Activated CD4-positive, alpha-beta T cell treated with anti-CD3 and anti-CD28 coated beads, Interleukin-2, amount 50 U/mL, for 24 hours (primary cell): ENCODE data around the gene CAMKK2.
"Not testable (repeated sequence)": the region's sequence is repeated elsewhere in the genome, so short reads cannot be mapped to it uniquely, and the experiment has no call there.

ENCODE experiments used
- DNase-seq, 2 donors: peaks; one replicate each; pipeline ENCODE4 v3.0.0-alpha.2; 2020; ENCODE audit warnings: low read depth in 1 of 2, low spot score in 1 of 2

CAMKK2 gene

DNA sequence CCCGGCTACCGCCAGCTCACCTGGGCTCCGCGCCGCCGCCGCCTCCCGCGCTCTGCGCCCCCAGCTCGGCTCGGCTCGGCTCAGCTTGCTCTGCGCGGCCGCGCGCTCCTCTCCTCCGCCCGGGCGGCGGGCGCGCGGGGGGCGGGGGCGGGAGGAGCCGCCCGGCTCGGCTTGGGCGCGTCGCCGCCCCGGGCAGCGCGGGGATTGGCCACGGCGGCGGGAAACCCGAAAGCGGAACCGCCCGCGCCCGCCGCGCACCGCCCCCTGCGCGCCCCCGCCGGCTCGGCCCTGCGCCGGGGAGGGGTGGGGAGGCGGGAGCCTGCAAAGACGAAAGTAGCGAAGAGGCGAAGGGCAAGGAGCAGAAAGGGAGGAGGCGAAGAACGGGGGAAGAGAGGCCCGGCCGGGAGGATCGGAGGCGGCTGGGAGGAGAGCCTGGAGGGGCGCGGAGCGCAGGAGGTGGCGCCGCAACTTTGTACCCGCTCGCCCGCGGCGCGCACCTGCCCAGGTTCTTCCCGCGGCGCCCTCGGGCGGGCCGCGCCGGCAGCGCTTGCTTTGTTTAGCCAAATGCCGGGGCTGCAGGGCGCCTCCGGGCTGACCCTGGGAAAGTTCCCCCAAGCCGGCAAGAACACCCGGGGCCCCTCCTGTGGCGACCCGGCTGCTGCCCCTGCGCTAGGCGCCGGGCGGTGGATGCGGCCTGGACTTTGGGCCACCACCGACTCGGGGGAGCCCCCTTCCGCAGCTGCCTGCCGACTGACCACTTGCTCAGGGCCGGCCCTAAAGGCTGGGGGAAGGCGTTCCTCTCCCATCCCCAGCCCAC, at the start of gene CAMKK2:
Gene CAMKK2 (minus strand): TSS at position 92 of the 817 bp plus-strand sequence. CDS start 22,183 bp downstream, outside the sequence.
- DNase-seq, result peak; percentile 70 to 76

DNA sequence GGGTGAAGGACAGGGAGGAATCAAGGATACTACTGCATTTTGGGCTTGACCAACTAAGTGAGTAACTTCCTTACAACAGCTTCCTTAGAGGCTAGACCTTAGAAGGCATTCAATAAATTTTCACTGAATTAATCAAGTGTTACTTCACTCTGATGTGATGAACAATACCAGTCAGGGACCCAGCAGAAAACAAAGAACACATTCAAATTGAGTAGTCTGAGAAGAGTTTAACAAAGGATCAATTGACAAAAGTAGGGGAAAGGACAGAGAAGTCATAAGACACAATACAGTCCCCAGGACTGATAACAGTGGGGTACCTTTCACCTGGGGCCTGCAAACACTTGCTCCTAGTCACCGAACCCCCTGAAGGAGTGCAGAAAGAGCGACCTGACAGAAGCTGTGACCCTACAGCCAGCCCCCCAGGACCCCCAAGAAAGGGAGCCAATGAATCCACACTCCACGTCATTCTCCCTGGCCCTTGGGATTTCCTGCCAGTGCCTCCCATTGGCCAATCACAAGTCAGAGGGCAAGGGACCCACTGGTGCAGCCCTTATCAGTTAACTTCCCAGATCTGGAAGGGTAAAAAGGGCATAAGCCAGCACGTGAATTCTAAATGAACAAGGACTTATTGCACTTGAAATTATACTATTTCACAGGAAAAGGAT, 48.8 kb upstream of the CAMKK2 start:
- DNase-seq, result no peak

DNA sequence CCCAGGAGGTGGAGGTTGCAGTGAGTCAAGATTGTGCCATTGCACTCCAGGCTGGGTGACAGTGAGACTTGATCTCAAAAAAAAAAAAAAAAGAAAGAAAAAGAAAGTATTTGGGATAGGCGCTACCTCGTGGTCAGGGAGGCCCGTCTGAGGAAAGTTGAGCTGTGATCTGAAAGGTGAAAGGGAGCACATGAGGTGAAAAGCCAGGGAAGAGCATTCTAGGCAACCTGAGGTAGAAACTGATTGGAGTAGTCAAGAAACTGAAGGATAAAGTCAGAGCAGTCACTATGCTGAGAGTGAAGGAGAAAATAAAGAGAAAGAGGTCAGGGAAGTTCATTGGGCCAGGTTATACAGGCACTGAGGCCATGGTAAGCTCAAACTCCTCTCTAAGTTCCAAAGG, 48.0 kb upstream of the CAMKK2 start:
- no peak for DNase-seq

DNA sequence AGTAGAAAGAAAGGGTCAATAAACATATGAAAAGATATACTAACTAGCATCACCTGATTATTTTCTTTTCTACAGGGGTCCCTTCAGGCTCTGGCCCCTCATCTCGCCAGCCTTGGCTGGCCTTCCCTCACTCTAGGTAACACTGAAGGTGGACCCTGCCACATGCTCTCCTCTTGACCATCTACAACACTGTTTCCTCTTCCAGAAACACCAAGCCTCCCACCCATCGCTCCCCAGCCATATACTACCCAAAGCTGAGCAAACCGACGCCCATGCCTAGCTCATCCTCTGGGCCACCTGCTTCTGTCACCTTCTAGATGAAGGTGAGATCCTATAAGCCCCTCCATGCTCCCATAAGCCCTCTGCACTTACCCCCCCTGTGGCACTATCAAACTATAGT, 40.9 kb upstream of the CAMKK2 start:
- no peak for DNase-seq

DNA sequence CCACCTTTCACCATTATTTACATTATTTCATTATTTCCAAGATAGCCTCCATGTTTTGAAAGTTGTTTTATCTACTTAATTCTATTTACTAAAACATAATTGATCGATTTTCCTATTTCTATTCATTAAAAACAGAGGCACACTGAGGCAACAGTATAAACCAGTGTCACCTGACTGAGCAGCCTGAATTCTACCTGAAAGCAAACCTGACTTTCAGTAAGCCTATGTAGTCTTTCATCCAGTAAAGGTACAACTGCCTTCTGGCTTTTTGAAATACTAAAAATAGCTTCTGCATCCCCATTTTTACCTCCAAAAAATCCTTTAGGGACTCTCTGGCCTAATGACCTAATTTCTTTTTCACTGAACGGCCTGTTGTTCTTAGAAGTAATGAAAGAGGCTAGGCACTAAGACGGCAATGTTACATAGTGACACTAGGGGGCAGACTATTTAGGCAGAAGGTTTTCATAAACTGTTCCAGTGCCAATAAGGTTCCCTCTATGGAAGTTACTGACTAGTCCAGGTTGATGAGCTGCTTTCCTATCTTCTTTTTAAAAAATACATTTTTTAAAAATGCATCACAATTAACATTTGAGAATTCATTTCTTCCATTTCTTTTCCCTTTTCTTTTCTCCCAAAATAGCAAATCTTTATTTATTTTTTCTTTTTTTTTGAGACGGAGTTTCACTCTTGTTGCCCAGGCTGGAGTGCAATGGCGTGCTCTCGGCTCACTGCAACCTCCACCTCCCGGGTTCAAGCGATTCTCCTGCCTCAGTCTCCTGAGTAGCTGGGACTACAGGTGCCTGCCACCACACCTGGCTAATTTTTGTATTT, 38.2 kb upstream of the CAMKK2 start:
- DNase-seq, result peak in 1 of 2 donors; percentile 26

DNA sequence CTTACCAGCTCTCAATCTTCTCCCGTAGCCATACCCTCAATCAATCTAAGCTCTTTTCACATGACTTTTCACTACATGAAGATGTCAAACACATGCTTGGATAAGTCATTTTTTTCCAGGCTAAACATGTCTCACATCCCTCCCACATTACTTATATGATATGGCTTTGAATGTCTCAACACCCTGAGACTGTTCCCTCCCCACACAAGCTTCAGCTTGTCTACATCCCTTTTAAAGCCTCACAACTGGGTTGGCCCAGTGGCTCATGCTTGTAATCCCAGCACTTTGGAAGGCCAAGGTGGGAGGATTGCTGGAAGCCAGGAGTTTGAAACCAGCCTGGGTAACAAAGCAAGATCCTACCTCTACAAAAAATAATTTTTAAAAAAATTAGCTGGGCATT, 37.2 kb upstream of the CAMKK2 start:
- no peak for DNase-seq

DNA sequence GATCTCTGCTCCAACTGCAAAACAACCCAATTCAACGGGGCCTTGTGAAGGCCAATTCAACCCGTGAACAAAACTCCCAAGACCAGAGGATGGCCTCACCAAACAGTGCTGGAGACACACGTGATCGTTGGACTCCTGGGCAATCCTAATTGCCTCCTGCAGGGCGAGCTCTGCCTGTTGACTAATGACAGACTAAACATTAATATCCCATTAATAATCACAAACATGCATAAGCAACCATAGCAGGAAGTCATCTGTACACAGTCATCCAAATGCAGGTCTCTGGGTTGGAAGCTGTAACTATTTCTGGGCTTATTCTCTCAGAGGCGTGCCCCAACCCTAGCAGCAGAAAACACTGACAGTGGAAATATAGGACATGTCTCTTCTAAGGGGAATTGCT, 34.7 kb upstream of the CAMKK2 start:
- no peak for DNase-seq

DNA sequence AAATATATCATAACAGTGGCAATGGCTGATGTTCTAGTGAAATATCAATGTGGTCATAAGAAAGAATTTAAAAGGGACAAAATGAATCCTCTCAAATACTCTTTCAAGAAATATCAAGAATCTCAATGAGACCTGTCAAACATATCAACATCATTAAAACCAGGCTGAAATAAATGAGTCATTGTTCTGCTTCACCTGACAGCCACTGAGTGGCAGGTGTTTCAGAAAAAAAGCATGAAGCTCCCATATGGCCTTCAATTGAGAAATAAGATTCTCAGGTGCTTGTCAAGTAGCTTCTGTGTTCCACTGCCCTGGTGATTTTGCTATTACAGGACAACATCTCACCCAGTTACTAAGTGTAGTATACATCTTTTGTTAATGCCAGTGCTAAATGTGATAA, 34.2 kb upstream of the CAMKK2 start:
- DNase-seq, result no peak

DNA sequence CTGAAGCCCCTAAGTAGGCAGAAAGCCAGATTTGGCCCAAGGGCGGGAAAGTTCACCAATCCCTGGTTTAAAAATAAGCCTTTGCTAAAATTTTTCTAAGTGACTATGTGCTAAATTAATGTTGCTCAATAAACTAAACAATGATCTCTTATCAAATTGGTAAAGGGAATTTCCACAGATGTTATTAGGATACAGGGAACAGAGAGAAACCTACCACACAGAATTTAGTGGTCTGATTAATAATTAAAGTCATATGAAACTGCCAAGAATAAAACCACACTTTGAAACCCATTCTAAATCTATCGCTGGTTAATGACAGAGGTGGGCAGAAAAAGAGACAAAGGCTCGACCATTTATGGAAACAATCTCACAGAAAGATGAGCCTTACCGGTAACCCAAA, 33.7 kb upstream of the CAMKK2 start:
- no peak for DNase-seq

DNA sequence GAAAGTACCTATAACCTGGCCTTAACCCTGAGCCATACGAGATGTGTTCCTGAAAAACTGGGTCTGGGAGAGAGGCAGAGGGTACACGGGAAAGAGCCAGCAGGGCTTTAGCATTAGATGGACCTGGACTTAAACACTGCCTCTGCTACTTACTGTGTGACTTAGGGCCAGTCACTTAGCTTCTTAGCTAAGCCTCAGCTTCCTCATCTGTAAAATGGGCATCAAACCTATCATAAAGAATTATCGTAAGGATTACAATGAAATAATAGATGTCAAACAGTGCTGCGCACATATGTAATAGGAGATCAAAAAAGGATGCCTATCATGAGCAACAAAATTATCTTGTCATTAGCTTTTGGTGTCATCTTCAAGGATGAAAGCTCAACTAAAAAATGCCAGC, 32.1 kb upstream of the CAMKK2 start:
- no peak for DNase-seq

DNA sequence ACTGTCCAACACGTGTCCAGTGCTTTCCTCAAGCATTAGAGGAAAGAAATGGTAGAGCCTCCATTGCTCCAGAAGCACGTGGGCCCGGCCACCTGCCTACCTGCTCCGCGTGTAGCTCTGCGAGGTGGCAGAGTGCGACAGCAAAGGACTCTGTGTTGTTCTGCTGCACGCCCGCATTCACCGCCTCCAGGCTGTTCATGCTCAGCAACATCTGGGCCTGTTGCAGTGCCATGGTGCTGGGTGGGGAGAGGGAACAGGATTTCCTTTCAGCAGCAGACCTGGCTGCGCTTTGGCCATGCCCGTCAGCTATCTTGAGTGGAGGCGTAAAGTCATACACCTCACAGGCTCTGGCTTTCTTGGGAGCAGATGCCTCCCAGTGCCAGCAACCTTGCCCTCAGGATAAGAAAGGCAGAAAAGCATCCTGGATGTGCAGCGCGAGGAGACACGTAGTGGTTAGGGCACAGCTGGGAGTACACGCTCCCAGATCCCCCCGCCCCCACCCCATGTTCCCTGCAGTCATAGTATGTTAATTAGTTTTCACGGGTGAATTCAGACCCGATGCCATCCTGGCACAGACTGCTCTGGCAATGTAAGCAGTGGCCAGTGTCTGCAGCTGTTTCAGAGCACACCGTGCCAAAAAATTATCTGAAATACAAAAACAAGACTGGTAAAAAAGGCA, 30.6 kb upstream of the CAMKK2 start:
- no peak for DNase-seq

DNA sequence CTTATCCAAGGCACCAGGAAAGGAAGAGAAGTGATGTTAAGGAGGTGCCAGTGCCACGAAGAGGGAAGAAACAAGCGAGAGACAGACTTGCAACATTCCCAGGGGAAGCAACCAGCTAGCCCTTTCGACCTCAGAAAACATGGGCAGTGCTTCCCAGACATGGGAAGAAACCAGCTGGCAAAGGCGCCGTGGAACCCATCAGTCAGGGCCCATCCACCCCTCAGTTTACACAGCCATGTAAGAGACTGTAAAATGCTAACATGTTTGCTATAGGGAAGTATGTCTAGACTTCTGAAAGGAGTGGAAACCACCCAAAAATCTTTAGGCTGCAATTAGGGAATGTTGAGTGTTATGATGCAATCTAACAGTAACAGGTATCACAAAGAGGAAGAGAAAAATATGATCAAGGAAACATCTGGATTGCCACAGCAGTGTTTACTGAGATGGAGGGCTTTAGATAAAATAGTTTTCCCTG, 29.4 kb upstream of the CAMKK2 start:
- DNase-seq, result no peak

DNA sequence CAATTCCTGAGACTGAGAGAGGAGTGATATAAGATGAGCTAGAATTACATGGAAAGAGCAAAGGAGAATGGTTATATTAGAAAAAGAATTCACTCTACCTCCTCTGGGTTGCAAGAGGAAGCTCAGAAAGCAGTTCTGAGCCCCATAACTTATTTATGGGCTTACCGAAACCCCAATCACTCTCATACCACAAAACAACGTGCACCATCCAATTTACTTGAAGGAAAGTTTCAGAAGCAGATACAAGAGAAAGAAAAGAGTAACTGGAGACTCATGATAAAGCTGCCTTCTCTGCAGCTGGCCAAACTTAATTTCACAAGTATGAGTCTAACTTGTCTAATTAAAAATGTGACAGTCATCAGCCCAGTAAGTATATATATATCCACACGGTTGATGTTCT, 27.4 kb upstream of the CAMKK2 start:
- no peak for DNase-seq

DNA sequence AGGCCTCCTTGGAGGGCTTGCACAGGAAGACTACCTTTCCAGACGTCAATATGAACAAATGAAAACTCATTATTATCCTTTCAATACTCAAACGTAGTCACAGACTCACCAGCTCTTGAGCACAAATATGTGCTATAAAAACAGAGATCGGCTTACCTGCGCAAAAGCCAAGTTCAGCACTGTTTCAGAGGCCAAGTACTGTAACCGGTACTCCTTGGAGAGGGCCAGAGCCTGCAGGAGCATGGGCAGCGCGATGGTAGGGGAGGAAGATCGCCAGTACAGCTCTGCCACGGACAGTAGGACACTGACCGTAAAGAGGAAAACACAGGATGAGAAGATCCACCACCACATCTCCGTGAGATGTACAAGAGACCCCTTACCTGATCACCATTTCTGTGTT, 21.6 kb upstream of the CAMKK2 start:
- DNase-seq, result no peak

DNA sequence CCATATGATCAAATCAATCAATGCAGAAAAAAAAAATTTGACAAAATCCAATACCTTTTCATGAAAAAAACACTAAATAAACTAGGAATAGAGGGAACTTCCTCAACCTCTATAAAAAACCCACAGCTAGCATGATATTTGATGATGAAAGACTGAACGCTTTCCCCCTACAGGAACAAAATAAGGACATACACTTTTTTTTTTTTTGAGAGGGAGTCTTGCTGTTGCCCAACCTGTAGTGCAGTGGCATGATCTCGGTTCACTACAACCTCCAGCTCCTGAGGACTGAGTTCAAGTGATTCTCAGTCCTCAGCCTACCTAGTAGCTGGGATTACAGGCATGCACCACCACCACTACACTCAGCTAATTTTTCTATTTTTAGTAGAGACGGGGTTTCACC, 17.9 kb upstream of the CAMKK2 start:
- DNase-seq, result no peak

DNA sequence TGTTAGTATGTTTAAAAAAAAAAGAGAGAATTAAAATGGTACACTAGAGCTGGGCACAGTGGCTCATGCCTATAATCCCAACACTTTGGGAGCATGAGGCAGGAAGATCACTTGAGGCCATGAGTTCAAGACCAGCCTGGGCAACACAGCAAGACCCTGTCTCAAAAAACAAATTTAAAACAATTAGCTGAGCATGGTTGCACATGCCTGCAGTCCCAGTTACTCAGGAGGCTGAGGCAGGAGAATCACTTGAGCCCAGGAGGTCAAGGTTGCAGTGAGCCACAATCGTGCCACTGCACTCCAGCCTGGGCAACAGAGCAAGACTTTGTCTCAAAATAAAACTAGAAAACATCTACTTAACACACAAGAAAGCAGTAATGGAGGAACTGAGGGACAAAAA, 13.7 kb upstream of the CAMKK2 start:
- not testable (repeated sequence) for DNase-seq

DNA sequence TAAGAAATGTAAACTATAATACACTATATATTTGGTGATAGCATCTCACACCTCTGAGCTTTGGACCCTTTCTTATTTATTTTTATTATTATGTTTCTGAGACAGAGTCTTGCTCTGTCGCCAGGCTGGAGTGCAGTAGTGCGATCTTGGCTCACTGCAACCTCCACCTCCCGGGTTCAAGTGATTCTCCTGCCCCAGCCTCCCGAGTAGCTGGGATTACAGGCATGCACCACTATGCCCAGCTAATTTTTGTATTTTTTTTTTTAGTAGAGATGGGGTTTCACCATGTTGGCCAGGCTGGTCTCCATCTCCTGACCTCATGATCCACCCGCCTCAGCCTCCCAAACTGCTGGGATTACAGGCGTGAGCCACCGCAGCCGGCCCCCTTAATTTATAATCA, 10.9 kb upstream of the CAMKK2 start:
- not testable (repeated sequence) for DNase-seq

DNA sequence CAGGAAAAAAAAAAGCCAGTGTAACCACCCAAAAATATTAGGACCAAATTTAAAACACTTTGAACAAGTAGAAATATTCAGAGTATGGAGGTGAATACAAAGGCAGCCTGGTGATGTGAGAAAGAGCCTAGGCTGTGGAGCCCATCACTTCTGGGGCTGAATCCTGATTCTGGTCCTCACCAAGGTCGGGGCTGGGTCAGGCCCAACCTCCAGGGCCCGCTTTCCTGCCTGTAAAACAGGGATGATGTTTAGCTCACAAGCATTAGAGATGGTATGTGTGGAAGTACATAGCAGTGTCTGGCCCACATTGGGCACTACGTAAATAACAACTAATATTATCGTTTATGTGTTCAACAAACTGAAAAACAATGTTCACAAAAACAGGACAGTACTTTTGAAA, 7.8 kb upstream of the CAMKK2 start:
- no peak for DNase-seq

DNA sequence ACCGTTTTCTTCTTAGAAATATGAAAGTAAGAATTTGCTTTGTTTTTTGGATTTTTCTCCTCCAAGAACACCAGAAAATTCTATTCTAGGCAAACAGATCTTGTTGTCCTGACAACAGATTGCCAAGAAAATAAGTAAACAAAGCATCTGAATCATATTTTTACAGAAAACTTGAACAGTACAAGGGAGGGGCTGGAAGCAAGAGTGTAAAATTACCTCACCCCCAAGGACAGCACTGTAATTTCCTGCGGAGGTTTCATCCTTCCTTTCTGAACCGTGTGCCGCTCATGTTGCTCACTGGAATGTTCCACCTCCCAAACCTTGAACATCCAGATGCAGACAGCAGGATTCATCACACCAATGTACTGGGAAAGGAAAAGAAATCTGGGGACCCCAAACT, 5.4 kb upstream of the CAMKK2 start:
- no peak for DNase-seq

DNA sequence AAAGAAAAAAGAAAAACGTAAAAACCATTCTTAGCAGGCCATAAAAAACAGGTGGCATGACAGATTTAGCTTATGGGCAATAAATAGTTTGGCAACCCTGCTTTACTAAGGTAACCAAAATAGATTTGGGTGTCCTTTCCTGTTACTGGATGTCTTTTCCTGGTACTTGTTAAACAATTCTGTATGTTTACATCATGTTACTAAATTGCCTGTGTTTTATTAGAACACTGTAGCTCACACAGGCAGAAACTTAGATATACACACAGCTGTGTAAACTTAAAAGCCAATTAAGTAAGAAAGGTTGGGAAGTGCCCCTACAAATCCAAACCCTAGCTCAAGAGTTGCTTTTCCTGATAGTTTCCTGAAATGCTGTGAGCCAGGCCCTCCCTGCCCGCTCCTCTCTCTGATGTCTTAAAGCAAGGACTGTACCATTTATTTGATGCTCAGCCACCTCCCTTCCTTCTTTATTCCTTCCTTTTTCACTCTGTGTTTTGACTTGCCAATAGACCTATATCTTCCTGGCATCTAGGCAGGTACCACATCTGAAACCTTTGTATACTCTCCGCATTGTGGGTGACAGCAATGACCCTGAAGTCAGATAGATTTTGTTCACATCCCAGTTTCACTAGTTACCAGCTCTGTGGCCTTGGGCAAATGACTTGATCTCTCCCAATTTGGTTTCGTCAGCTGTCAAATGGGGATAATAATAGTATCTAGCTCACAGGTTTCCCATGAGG, 3.7 kb upstream of the CAMKK2 start:
- DNase-seq, result no peak

DNA sequence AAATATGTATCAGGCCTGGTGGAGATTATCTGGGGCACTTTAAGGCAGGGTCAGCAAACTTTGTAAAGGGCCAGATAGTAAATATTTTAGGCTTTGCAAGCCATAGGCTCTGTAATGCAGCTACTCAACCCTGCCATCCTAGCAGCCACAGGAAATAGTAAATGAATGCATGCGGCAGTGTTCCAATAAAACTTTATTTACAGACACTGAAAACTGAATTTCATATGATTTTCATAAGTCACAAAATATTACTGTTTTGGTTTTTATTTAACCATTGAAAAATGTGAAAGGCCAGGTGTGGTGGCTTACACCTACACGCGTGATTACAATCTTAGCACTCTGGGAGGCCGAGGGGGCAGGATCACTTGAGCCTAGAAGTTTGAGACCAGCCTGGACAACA, 3.2 kb upstream of the CAMKK2 start:
- no peak for DNase-seq
